ENCODE results near the gene SPTBN1.

The SPTBN1 gene

DNA sequence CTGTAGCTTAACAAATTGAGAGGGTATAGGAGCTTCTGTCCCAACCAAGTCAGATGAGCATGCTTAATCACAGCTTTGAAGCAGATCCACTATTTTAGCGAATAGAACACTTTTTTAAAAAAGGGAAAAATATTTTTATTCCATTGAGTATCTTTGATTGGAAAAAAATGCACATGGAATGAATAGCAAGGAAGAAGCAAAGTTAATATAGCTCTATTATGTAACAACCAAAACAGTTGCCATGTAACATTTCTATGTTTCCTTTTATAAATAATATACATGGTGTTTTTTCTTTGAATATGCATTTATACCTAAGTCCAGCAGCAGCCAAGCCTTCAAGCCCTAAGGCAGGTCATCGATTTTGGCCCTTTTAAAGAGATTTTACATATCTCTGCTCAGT, 21.4 kb upstream of the SPTBN1 start:
- DNase-seq, result no peak

GRCh38 chr2:54435325-54436226, 20.6 kb upstream of the SPTBN1 start:
- DNase-seq, result no peak

GRCh38 chr2:54437588-54437987, 18.5 kb upstream of the SPTBN1 start:
- DNase-seq, result no peak

DNA sequence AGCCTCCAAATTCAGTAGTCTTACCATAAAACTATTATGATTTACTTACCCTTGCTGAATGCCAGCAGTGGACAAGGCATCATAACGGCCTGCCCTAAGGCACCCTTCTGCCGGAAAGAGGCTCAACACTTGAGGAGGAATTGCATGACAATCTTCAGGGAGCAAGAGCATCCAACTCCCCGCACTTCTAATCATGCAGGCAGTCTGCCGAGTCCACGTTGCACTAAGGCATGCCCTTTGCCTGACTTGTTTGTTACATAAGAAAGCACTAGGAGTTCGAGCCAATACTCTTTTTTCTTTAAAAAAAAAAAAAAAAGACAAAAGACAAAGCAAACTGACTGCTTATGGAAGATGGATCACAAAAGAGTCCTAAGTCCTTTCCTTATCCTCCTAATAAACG, 17.9 kb upstream of the SPTBN1 start:
- DNase-seq, result no peak

DNA sequence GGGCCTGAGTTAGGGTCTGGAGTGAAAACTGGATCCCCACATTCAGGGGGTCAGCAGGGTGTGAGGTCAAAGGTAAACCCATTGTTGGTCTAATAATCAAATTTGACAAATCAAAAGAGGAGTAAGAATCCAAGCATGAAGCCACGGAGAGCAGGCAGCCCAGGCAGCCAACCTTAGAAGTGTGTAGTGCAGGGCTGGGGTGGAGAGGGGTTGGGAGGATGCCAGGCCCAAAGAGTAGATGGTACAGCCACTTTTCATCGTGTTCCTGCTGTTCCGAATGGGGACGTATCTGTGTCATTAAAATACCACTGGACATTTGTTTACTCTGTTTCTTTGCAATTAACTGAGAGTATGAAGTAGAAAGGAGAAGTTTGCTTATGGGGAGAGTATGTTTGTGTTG, 16.5 kb upstream of the SPTBN1 start:
- no peak for DNase-seq

GRCh38 chr2:54440050-54440449, 16.1 kb upstream of the SPTBN1 start:
- DNase-seq, result no peak

GRCh38 chr2:54444503-54444902, 11.6 kb upstream of the SPTBN1 start:
- no peak for DNase-seq

GRCh38 chr2:54446122-54446521, 10.0 kb upstream of the SPTBN1 start:
- DNase-seq, result no peak

- no peak for DNase-seq
These were observed 9.5 kb upstream of the SPTBN1 start for GRCh38 chr2:54446625-54447024.

DNA sequence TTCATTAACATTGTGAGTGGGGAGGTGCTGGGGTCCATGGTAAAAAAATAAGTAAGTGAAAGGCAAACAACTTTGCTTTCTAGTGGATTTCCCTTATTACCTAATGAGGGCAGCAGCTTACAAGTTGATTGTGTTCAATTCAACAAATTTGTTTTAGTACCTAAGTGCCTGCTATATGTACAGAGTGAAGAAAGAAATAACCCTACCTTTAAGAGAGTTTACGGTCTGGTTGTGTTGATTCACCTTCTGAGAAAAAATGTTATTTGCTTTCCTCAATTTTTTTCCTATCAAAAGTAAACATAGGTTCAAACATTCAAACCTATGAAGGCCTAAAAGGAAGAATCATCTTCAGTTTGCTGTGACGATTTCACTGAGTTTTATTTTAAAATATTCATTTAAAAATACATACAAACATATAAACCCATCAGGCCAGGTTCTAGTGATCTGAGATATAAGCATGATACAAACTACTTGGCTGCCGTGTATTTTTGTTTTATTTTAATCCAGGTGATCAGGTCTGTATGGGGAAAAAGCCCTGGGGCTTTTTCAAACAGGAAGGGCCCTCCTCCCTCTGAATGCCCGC, 1.5 kb upstream of the SPTBN1 start:
- DNase-seq, result no peak

DNA sequence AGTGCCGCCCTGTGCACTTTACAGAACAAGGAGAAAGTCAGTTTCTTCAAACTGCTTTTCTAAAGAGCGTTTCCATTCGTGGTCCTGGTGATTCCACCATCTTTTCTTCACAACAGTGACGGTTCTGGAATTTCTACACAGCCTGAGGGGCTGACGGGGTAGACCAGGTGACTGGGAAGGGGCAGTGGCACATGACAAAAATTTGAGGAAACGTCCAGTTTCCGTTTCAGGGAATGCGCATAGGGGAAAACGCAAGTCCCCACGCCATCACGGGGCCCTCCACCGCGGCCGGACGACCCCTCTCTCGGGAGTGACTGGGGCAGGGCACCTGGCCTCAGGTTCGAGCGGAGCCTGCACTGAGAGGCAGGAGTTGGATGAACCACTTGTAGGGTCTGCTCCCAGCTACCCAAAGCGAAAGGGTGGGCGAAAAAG, 980 bp upstream of the SPTBN1 start:
- DNase-seq, result no peak

DNA sequence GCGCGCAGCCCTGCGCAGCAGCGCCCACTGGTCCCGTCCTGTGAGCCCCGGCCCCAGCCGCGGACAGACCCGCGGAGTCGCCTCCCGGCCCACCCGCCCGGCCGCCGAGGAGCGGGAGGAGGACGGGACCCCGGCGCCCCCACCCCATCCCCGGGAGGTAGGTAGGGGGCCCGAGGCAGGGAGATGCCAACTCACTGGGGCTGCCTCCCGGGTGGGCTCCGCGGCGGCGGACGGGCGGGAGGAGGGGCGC, 160 bp downstream of the SPTBN1 start:
- no peak for DNase-seq

DNA sequence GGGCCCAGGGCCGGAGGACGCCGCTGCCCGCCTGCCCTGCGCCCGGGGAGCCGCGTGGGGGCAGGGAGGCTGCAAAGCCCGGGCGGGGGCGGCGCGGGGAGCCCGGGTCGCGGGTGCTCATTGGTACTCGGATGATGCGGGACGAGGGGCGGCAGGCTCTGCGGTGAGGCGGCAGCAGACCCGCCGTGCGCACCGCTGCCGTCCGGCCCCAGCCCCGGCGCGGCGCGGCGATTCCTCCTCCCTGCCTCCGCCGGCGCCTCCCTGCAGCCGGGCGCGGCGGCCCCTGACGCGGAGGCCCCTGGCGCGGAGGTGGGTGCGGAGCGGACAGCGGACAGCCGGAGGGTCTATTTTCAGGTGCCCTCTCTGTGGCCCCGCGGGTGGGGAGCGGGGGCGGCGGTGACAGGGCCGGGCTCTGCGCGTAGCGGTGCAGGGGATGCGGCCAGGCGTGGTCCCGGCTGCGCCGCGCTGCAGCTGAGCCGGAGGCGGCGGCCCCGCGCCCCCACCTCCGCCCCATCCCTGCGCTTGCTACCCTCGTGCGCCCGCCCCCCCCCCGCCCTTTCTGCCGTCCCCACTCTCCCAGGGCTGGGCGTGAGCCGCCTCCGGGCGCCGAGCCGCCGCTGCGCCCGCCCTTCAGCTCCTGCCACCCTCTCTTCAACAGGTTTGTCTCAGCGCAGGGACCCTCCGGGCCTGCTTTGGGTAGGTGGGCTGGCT, 640 bp downstream of the SPTBN1 start:
- DNase-seq, result peak; percentile 25

DNA sequence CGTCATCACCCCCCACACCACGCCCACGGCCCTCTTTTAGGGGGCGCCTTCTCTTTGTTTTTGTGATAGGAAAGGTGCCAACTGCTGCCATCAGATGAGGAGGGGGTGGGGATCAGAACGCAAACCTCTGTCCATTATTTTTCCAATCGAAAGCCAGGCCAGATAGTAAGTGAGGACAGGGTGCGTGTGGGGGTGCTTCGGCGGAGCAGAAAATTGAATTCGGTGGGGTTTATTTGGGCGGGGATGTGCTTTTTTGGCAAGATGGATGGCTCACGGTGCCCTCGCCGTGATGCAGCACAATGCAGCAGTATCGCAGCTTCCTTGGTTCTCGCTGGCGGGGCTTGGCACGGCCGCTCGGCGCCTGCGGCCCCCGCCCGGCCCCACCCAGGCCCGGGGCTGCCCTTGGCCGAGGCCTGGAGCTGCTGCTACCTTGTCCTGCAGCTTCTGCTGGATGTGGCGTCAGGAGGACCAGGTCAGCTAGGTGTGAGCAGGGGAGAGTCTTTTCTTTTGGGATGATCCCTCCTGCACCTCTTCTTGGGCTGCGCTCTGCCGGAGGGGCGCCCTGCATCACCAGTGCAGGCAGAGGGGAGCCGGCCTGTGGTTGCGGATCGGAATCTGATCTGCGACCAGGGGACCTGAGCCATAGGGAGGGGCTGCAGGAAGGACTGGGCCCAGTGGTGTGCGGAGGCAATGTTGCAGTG, 1.3 kb downstream of the SPTBN1 start:
- peak; percentile 27 for DNase-seq

DNA sequence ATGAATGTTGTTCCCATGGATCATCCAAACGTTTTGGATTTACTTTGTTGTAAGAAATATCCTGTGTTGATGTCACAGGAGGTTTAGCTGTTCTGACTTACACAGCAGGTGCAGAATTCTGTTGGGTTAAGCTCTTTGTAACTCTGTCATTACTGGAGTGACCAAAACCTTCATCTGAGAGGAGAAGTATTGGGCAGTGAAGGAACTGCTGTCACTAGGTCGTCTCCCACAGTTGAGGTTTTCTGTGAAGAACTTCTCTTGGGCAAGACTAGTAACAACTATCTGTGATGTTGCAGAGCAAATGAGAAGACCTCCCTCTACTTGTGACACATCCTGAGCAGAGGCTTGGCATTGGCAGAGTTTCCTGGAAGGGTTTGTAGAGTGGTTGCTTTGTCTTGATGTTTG, 2.9 kb downstream of the SPTBN1 start:
- no peak for DNase-seq

- no peak for DNase-seq
These were observed 5.1 kb downstream of the SPTBN1 start for GRCh38 chr2:54461261-54461660.

GRCh38 chr2:54464341-54464740, 8.2 kb downstream of the SPTBN1 start:
- DNase-seq, result no peak

GRCh38 chr2:54465143-54465542, 9.0 kb downstream of the SPTBN1 start:
- no peak for DNase-seq

GRCh38 chr2:54466870-54467269, 10.7 kb downstream of the SPTBN1 start:
- no peak for DNase-seq

DNA sequence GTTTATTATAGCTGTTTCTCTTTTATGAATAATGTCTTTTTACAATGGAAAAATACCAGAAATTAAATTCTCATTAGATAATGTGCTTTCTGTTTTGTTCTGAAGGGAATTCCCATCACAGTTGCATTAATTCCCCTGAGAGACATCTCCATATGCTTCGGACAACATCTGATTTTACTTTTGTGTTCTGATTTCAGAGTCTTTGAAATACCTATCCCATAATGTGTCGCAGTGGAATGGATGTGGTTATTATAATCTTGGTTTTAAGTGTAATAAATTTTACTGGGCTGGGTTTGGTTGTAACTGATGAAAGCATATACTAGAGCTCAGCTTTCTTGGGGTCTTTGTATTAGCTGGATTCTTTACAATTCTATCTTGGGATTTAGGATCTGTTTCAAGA, 12.5 kb downstream of the SPTBN1 start:
- DNase-seq, result peak; percentile 43

DNA sequence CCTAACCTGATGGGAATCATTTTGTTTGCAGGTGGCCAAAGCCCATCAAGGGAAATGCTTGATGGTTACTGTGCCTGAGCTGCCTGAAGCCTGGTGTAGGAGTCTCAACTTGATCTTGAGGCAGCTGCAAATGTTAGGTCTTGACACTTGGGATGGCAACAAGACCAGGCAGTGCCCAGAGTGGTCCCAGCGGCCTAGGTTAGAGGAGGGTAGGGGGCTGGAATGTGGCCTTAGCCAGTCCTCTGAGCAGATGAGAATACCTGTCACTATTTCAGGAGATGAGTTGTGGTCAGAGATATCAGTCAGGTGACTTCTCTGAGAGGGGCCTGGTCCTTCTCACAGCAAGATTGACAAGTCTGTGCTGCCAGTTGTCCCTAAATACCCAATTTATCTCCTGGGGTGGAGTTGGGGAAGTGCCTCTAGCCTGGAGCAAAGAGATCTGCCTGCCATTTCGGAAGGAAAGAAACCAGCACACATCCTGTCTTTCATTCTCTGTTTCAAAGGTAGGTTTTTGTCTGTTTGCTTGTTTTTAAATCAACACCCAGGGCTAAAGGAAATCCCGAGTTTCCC, 13.4 kb downstream of the SPTBN1 start:
- no peak for DNase-seq

GRCh38 chr2:54470266-54470938, 14.3 kb downstream of the SPTBN1 start:
- DNase-seq, result no peak

Data from NCI-H1694 treated with DMSO at 0.1 percent for 48 hours (cell line).